K562 (cell line): ENCODE measurements around the gene IBA57. TPM values are rescaled to one million over a fixed set of nuclear protein-coding genes. Genes with fewer than 3 reads are reported as not detected.

Source experiments
- MAFG ChIP-seq: fragments of 450-650 bp; conservative IDR thresholded peaks from 2 replicates; pipeline ENCODE4 v1.6.1; 2016; ENCODE audit warnings: missing genetic modification characterization, missing compliant biosample characterization
- NONO ChIP-seq, 2 experiments: fragments of 200-400 bp in 1 of 2; fragments of 450-650 bp in 1 of 2; formaldehyde crosslinking in 1 of 2; IDR thresholded peaks; 2 replicates each; pipeline ENCODE4 v1.6.1; 2017; ENCODE audit warnings: low read depth in 2 of 2, mild to moderate bottlenecking in 2 of 2, moderate library complexity in 2 of 2, low read length in 1 of 2
- RFX1 ChIP-seq: fragments of 450-650 bp; IDR thresholded peaks from 2 replicates; pipeline ENCODE4 v1.6.1; 2016; ENCODE audit warnings: mild to moderate bottlenecking, moderate library complexity
- SIX5 ChIP-seq, 2 experiments: IDR thresholded peaks; 2 replicates each; pipeline ENCODE4 v1.6.1; 2011; ENCODE audit warnings: low read length in 2 of 2, borderline replicate concordance in 1 of 2, low read depth in 1 of 2, mild to moderate bottlenecking in 1 of 2, moderate library complexity in 1 of 2; ENCODE audit not compliant: insufficient read depth in 1 of 2
- SMAD1 ChIP-seq: fragments of 150-350 bp; IDR thresholded peaks from 2 replicates; pipeline ENCODE4 v1.6.1; 2014; ENCODE audit warnings: low read length, low read depth; ENCODE audit not compliant: partially characterized antibody
- VEZF1 ChIP-seq: fragments of 200-800 bp; sonication (Bioruptor generic); IDR thresholded peaks from 2 replicates; pipeline ENCODE4 v1.6.1; 2017; ENCODE audit warnings: missing genetic modification characterization, missing compliant biosample characterization
- polyA plus RNA-seq, 8 experiments: library from polyadenylated mRNA; depleted of rRNA in 4 of 8; stranded (reverse) in 5 of 8; unstranded in 3 of 8; fragments of >200 nt; fragmentation: Nextera tagmentation in 2 of 8; fragmentation: Illumina TruSeq in 1 of 8; extraction: Ambion mirVana in 2 of 8; extraction: Trizol in 1 of 8; gene quantifications; 2 replicates each; pipeline versions ENCODE4 v1.2.1 to v1.2.3, GENCODE V29; 2011 to 2014; ENCODE audit warnings: inconsistent platforms in 1 of 8, missing spikeins in 1 of 8
- total RNA-seq, 7 experiments: library from RNA; depleted of rRNA in 6 of 7; stranded (reverse); fragments of >200 nt in 6 of 7; fragmentation: Illumina TruSeq in 2 of 7; extraction: Trizol in 2 of 7; gene quantifications; 2 replicates each; pipeline versions ENCODE4 v1.2.1 to v1.2.3, GENCODE V29; 2011 to 2021; ENCODE audit warnings: low replicate concordance in 1 of 7
- TF ChIP-seq, protein P1 (sequence below): fragments of 250-450 bp; sonication (Bioruptor Pico); IDR thresholded peaks from 2 replicates; pipeline ENCODE4 v1.4.0; 2020; ENCODE audit warnings: mild to moderate bottlenecking, moderate library complexity, borderline replicate concordance

Gene IBA57
- total and polyA plus RNA-seq, 9 of the 15 experiments (the other 6 are each of a cell fraction or from before 2014, with no cell fraction given): 0.77 to 15.5 (median 2.7) TPM

- TF ChIP-seq, protein P1, sequence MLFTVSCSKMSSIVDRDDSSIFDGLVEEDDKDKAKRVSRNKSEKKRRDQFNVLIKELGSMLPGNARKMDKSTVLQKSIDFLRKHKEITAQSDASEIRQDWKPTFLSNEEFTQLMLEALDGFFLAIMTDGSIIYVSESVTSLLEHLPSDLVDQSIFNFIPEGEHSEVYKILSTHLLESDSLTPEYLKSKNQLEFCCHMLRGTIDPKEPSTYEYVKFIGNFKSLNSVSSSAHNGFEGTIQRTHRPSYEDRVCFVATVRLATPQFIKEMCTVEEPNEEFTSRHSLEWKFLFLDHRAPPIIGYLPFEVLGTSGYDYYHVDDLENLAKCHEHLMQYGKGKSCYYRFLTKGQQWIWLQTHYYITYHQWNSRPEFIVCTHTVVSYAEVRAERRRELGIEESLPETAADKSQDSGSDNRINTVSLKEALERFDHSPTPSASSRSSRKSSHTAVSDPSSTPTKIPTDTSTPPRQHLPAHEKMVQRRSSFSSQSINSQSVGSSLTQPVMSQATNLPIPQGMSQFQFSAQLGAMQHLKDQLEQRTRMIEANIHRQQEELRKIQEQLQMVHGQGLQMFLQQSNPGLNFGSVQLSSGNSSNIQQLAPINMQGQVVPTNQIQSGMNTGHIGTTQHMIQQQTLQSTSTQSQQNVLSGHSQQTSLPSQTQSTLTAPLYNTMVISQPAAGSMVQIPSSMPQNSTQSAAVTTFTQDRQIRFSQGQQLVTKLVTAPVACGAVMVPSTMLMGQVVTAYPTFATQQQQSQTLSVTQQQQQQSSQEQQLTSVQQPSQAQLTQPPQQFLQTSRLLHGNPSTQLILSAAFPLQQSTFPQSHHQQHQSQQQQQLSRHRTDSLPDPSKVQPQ (CRISPR knock-in tag): no peak
- TF ChIP-seq MAFG (tag): no peak
- TF ChIP-seq SMAD1: no peak
- 0 out of 4 replicates have a peak, but pooled peaks of 1 of the 2 experiments have one; percentile 27 for TF ChIP-seq NONO (IDR thresholded peaks at IDR 0.05; ENCODE audit: low read depth in 2 of 2, low read length in 1 of 2)
- TF ChIP-seq SIX5 (IDR thresholded peaks at IDR 0.05; ENCODE audit: borderline replicate concordance in 1 of 2, insufficient read depth in 1 of 2, low read depth in 1 of 2, low read length in 2 of 2): no peak
- TF ChIP-seq RFX1: no peak
- peak; percentile 78 for TF ChIP-seq VEZF1
These were observed 838 bp upstream of the IBA57 start (continued) for GRCh38 chr1:228164561-228165371.
